Aorta (tissue), 5 donors: ENCODE measurements around the gene SUGT1. TPM values are rescaled to one million over a fixed set of nuclear protein-coding genes. Genes with fewer than 3 reads are reported as not detected.
"Not testable (repeated sequence)": the region's sequence is repeated elsewhere in the genome, so short reads cannot be mapped to it uniquely, and the experiment has no call there.

Experiments
- ATAC-seq: fragments of 200-7000 bp; cut with Tn5 transposase; one replicate; pipeline ENCODE4 v1.9.1; 2022; ENCODE audit warnings: moderate library complexity; ENCODE audit not compliant: low FRiP score
- DNase-seq, 2 donors: peaks; one replicate each; pipeline ENCODE4 v3.0.0-alpha.2; 2020
- H3K27ac ChIP-seq, 2 donors: one replicate each; pipeline ENCODE4 v1.5.1; 2013; ENCODE audit warnings: low read length in 2 of 2, mild to moderate bottlenecking in 2 of 2, moderate library complexity in 2 of 2, control low read depth in 1 of 2, inconsistent platforms in 1 of 2, low read depth in 1 of 2
- H3K27me3 ChIP-seq, 2 donors: one replicate each; pipeline ENCODE4 v1.6.1; 2013; ENCODE audit warnings: control low read depth in 1 of 2, low read length in 1 of 2, mild to moderate bottlenecking in 1 of 2, moderate library complexity in 1 of 2; ENCODE audit not compliant: insufficient read depth in 2 of 2, control insufficient read depth in 1 of 2
- H3K36me3 ChIP-seq, 2 donors: one replicate each; pipeline ENCODE4 v1.6.1; 2013; ENCODE audit warnings: control low read depth in 1 of 2, low read length in 1 of 2, mild to moderate bottlenecking in 1 of 2; ENCODE audit not compliant: insufficient read depth in 2 of 2, control insufficient read depth in 1 of 2
- H3K4me1 ChIP-seq, 2 donors: one replicate each; pipeline ENCODE4 v1.6.1; 2013; ENCODE audit warnings: low read length in 2 of 2, control low read depth in 1 of 2, mild to moderate bottlenecking in 1 of 2, moderate library complexity in 1 of 2; ENCODE audit not compliant: insufficient read depth in 2 of 2, control insufficient read depth in 1 of 2
- H3K4me3 ChIP-seq, 2 donors: one replicate each; pipeline ENCODE4 v1.5.1; 2013; ENCODE audit warnings: low read length in 2 of 2, control low read depth in 1 of 2, mild to moderate bottlenecking in 1 of 2
- H3K9me3 ChIP-seq: one replicate; pipeline ENCODE4 v1.6.1; 2013; ENCODE audit warnings: mild to moderate bottlenecking, low read length; ENCODE audit not compliant: control insufficient read depth
- WGBS, 2 donors: extraction: QIAGEN DNeasy Blood & Tissue Kit; methylation state at CpG; one replicate each; pipeline ENCODE4 v1.1.7; 2013; 5-methylcytosine and 5-hydroxymethylcytosine counted together
- intact Hi-C, 2 donors: fragments of 100-400 bp; cut with DNase I; formaldehyde crosslinking; loops; one replicate each; pipeline versions ENCODE4 v1.14.2 to v1.15.0; 2022
- polyA plus RNA-seq, 2 donors: library from polyadenylated mRNA; stranded (reverse); fragments of 200-250 nt; gene quantifications; one replicate each; pipeline ENCODE4 v1.2.3, GENCODE V29; 2013
- total RNA-seq, 2 donors: library from RNA; stranded (reverse); fragmentation: NEBNext Ultra II Directional; extraction: Animal tissue kit (Norgen Biotek cat#: 25700); gene quantifications; one replicate each; pipeline ENCODE4 v1.2.1, GENCODE V29; 2021
- donor health status: healthy with polysubstance abuse.
- donor health status: Bipolar disorder and iron deficiency.
- donor health status: DM: no; HTN: no; CAD: no.
- donor health status: DM: no; HTN: no; CAD: no.
- donor health status: DM: yes; HTN: yes; CAD: no.

SUGT1 gene
- total and polyA plus RNA-seq, 4 donors = 30.2 to 44.4 (median 40.3) TPM

- H3K27ac ChIP-seq, H3K27me3 ChIP-seq, H3K4me1 ChIP-seq, H3K36me3 ChIP-seq, DNase-seq, intact Hi-C loops, H3K9me3 ChIP-seq, H3K4me3 ChIP-seq, ATAC-seq: not testable (repeated sequence)
- WGBS, 2 donors = 92 to 95% methylated on average over 9 of the region's 9 CpGs
Measured at GRCh38 chr13:52685806-52686205, 33.2 kb downstream of the SUGT1 start.

DNA sequence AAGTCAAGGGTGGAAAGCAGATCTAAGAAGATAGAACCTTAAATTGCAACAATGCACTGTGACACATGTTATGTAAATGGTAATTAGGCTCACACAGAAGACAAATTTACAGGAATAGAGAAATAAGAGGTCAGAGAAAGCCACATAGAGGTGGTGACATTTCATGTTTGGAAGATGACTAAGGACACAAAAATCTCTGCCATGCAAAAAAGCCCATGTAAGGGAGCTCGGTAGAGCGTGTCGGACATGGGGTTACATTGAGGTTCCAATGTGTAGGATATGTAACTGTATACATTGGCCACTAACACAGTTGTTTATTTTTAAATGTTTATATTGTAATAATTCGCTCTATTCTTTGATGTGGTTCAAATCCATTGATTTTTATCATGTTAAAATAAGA lies 33.7 kb downstream of the SUGT1 start:
- Histone ChIP-seq H3K27me3 (no peaks in the 10 kb centered on the region), H3K4me3 (no peak overlapping the region), H3K27ac (no peak overlapping the region), H3K4me1 (no peaks in the 10 kb centered on the region), H3K36me3 (peaks cover 3 to 6% of the 10 kb centered on the region in 2 donors), H3K9me3 (no peaks in the 10 kb centered on the region)
- no peak for ATAC-seq
- no peak for DNase-seq
- intact Hi-C loops = no loop called here
- 83 to 94% methylated on average over 4 of the region's 4 CpGs for WGBS, 2 donors

- H3K4me1 ChIP-seq = no peaks in the 10 kb centered on the region
- no peak overlapping the region for H3K27ac ChIP-seq
- H3K27me3 ChIP-seq = no peaks in the 10 kb centered on the region
- ATAC-seq (no peak), DNase-seq (no peak)
- H3K4me3 ChIP-seq = no peak overlapping the region
- intact Hi-C loops = no loop called here
- no peaks in the 10 kb centered on the region for H3K9me3 ChIP-seq
- no peaks in the 10 kb centered on the region for H3K36me3 ChIP-seq
- WGBS, 2 donors = 93 to 94% methylated on average over 3 of the region's 3 CpGs
Measured at GRCh38 chr13:52695856-52696255, 43.2 kb downstream of the SUGT1 start.

DNA sequence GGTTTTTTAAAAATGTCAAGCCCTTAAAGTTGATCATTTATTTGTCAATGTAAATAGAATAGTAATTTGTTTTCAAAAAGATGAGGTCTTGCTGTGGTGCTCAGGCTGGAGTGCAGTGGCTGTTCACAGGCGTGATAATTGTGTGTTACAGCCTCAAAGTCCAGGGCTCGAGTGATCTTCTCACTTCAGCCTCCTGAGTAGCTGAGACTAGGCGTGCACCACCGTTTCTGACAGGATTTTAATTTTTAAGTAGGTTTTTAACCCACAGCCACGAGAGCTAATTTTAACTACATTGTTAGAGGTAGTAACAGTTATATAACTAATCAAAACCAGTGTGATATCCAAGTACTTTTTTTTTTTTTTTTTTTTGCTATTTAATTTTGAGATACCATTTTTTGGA lies 43.9 kb downstream of the SUGT1 start:
- no peak for ATAC-seq
- Histone ChIP-seq H3K27ac (no peak overlapping the region), H3K9me3 (no peaks in the 10 kb centered on the region), H3K4me1 (no peaks in the 10 kb centered on the region), H3K27me3 (no peaks in the 10 kb centered on the region), H3K36me3 (no peaks in the 10 kb centered on the region), H3K4me3 (no peak overlapping the region)
- intact Hi-C loops = no loop called here
- WGBS, 2 donors = 93% methylated on average over 5 of the region's 5 CpGs
- DNase-seq = no peak

- no peaks in the 10 kb centered on the region for H3K27me3 ChIP-seq
- intact Hi-C loops = no loop called here
- peaks cover 0 to 2% of the 10 kb centered on the region in 2 donors for H3K36me3 ChIP-seq
- ATAC-seq (no peak), DNase-seq (no peak)
- no peaks in the 10 kb centered on the region for H3K9me3 ChIP-seq
- H3K4me3 ChIP-seq = no peak overlapping the region
- 65 to 66% methylated on average over 6 of the region's 6 CpGs for WGBS, 2 donors
- no peaks in the 10 kb centered on the region for H3K4me1 ChIP-seq
- no peak overlapping the region for H3K27ac ChIP-seq
Measured at GRCh38 chr13:52701728-52702465, 49.3 kb downstream of the SUGT1 start.

- Histone ChIP-seq H3K4me3 (no peak overlapping the region), H3K36me3 (peaks cover 0 to 2% of the 10 kb centered on the region in 2 donors), H3K4me1 (no peaks in the 10 kb centered on the region), H3K27me3 (no peaks in the 10 kb centered on the region), H3K9me3 (no peaks in the 10 kb centered on the region), H3K27ac (no peak overlapping the region)
- intact Hi-C loops = no loop called here
- DNase-seq (no peak), ATAC-seq (no peak)
- 52 to 56% methylated on average over 6 of the region's 6 CpGs for WGBS, 2 donors
Measured at GRCh38 chr13:52703482-52703881, 50.8 kb downstream of the SUGT1 start.

- DNase-seq (no peak), ATAC-seq (no peak)
- Histone ChIP-seq H3K27me3 (no peaks in the 10 kb centered on the region), H3K4me1 (no peaks in the 10 kb centered on the region), H3K9me3 (no peaks in the 10 kb centered on the region), H3K27ac (no peak overlapping the region), H3K4me3 (no peak overlapping the region), H3K36me3 (peaks cover 0 to 2% of the 10 kb centered on the region in 2 donors)
- intact Hi-C loops = no loop called here
- 72% methylated on average over 3 of the region's 3 CpGs for WGBS, 2 donors
Measured at GRCh38 chr13:52706081-52706480, 53.4 kb downstream of the SUGT1 start.

GRCh38 chr13:52707375-52707774 lies 54.7 kb downstream of the SUGT1 start:
- no peak for DNase-seq
- no peaks in the 10 kb centered on the region for H3K27me3 ChIP-seq
- H3K36me3 ChIP-seq = no peaks in the 10 kb centered on the region
- no peaks in the 10 kb centered on the region for H3K9me3 ChIP-seq
- no peaks in the 10 kb centered on the region for H3K4me1 ChIP-seq
- intact Hi-C loops = no loop called here
- H3K4me3 ChIP-seq = no peak overlapping the region
- WGBS, 2 donors = 71 to 80% methylated on average over 1 of the region's 1 CpG
- H3K27ac ChIP-seq = no peak overlapping the region
- no peak for ATAC-seq

DNA sequence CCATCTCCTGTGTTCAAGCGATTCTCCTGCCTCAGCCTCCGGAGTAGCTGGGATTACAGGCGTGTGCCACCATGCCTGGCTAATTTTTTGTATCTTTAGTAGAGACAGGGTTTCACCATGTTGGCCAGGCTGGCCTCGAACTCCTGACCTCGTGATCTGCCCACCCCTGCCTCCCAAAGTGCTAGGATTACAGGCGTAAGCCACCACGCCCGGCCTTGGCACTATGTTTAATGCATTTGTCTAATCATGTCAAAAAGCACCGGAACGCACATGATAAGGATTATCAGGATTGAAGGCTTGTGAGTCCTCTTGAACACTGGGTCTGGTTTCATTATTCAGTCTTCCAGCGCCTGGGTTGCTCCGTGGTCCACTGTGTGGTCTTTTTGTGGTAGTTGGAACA lies 55.6 kb downstream of the SUGT1 start:
- DNase-seq, H3K27me3 ChIP-seq, H3K36me3 ChIP-seq, H3K4me1 ChIP-seq, H3K9me3 ChIP-seq, intact Hi-C loops, ATAC-seq, H3K27ac ChIP-seq, H3K4me3 ChIP-seq: not testable (repeated sequence)
- WGBS, 2 donors = 83 to 87% methylated on average over 12 of the region's 12 CpGs
